Measurements from ENCODE around the gene PCNX3. TPM values are rescaled to one million over a fixed set of nuclear protein-coding genes. Genes with fewer than 3 reads are reported as not detected.
"Not testable (repeated sequence)": the region's sequence is repeated elsewhere in the genome, so short reads cannot be mapped to it uniquely, and the experiment has no call there.

Gene PCNX3
- polyA plus RNA-seq, 1 donor (not counting 4 experiments of a cell fraction or from before 2014, with no cell fraction given) = 6.1 TPM

- H3K9me3 ChIP-seq (ENCODE audit: control insufficient read depth, low read depth, low read length) = no peaks in the 10 kb centered on the region
- no peak for TF ChIP-seq CTCF (optimal IDR thresholded peaks at IDR 0.05 in 1 of 3, IDR thresholded peaks at IDR 0.05 in 1 of 3, conservative IDR thresholded peaks at IDR 0.05 in 1 of 3; ENCODE audit: extremely low read depth in 1 of 3, insufficient read depth in 2 of 3, low read length in 3 of 3)
- TF ChIP-seq EZH2 (IDR thresholded peaks at IDR 0.05; ENCODE audit: low read length) = no peak
- H3K27ac ChIP-seq (ENCODE audit: control insufficient read depth, insufficient read depth, low read length) = no peak overlapping the region
- no peaks in the 10 kb centered on the region for H3K79me2 ChIP-seq (ENCODE audit: control insufficient read depth, insufficient read depth, low read length)
- no peaks in the 10 kb centered on the region for H3K4me1 ChIP-seq (ENCODE audit: control insufficient read depth, extremely low read depth, insufficient read depth, low read length)
- no peak overlapping the region for H3K9ac ChIP-seq (ENCODE audit: control insufficient read depth, extremely low read depth, insufficient read depth, low read length)
- H3K27me3 ChIP-seq (ENCODE audit: control insufficient read depth, extremely low read depth, insufficient read depth, low read length) = no peaks in the 10 kb centered on the region
- DNase-seq (ENCODE audit: low read depth, low spot score) (no peak), FAIRE-seq (no peak)
- no peaks in the 10 kb centered on the region for H3K36me3 ChIP-seq (ENCODE audit: control insufficient read depth in 2 of 2, extremely low read depth in 1 of 2, insufficient read depth in 2 of 2, low read length in 2 of 2)
- no peak overlapping the region for H3K4me2 ChIP-seq (ENCODE audit: control insufficient read depth, extremely low read depth, insufficient read depth, low read depth, low read length)
- no peak overlapping the region for H3K4me3 ChIP-seq (ENCODE audit: control insufficient read depth in 2 of 3, extremely low read depth in 1 of 3, insufficient read depth in 2 of 3, low read depth in 1 of 3, low read length in 3 of 3)
- dilution Hi-C loops (cut with MboI; ENCODE audit: extremely low pct_ligation_motif_present, low sequenced_read_pairs) = no loop called here
- no peak overlapping the region for H2AFZ ChIP-seq (ENCODE audit: control insufficient read depth, low read length)
- H4K20me1 ChIP-seq (ENCODE audit: control insufficient read depth, extremely low read depth, insufficient read depth, low read length) = no peaks in the 10 kb centered on the region
- no peaks in the 10 kb centered on the region for H3K9me1 ChIP-seq (ENCODE audit: control insufficient read depth, extremely low read depth, insufficient read depth, low read length)
Measured at GRCh38 chr11:65672982-65673381, 57.4 kb downstream of the PCNX3 start.

GRCh38 chr11:65680192-65680743, 64.7 kb downstream of the PCNX3 start:
- DNase-seq (ENCODE audit: low read depth, low spot score) (no peak), FAIRE-seq (no peak)
- no peaks in the 10 kb centered on the region for H3K9me3 ChIP-seq (ENCODE audit: control insufficient read depth, low read depth, low read length)
- no peaks in the 10 kb centered on the region for H3K36me3 ChIP-seq (ENCODE audit: control insufficient read depth in 2 of 2, extremely low read depth in 1 of 2, insufficient read depth in 2 of 2, low read length in 2 of 2)
- TF ChIP-seq EZH2 (IDR thresholded peaks at IDR 0.05; ENCODE audit: low read length) (no peak), CTCF (optimal IDR thresholded peaks at IDR 0.05 in 1 of 3, IDR thresholded peaks at IDR 0.05 in 1 of 3, conservative IDR thresholded peaks at IDR 0.05 in 1 of 3; ENCODE audit: extremely low read depth in 1 of 3, insufficient read depth in 2 of 3, low read length in 3 of 3) (no peak)
- H3K27ac ChIP-seq (ENCODE audit: control insufficient read depth, insufficient read depth, low read length) = no peak overlapping the region
- no peaks in the 10 kb centered on the region for H3K9me1 ChIP-seq (ENCODE audit: control insufficient read depth, extremely low read depth, insufficient read depth, low read length)
- peaks cover 3% of the 10 kb centered on the region for H3K27me3 ChIP-seq (ENCODE audit: control insufficient read depth, extremely low read depth, insufficient read depth, low read length)
- no peaks in the 10 kb centered on the region for H4K20me1 ChIP-seq (ENCODE audit: control insufficient read depth, extremely low read depth, insufficient read depth, low read length)
- no peaks in the 10 kb centered on the region for H3K79me2 ChIP-seq (ENCODE audit: control insufficient read depth, insufficient read depth, low read length)
- H3K4me1 ChIP-seq (ENCODE audit: control insufficient read depth, extremely low read depth, insufficient read depth, low read length) = no peaks in the 10 kb centered on the region
- H3K4me3 ChIP-seq (ENCODE audit: control insufficient read depth in 2 of 3, extremely low read depth in 1 of 3, insufficient read depth in 2 of 3, low read depth in 1 of 3, low read length in 3 of 3) = no peak overlapping the region
- H2AFZ ChIP-seq (ENCODE audit: control insufficient read depth, low read length) = no peak overlapping the region
- H3K4me2 ChIP-seq (ENCODE audit: control insufficient read depth, extremely low read depth, insufficient read depth, low read depth, low read length) = no peak overlapping the region
- dilution Hi-C loops (cut with MboI; ENCODE audit: extremely low pct_ligation_motif_present, low sequenced_read_pairs) = no loop called here
- H3K9ac ChIP-seq (ENCODE audit: control insufficient read depth, extremely low read depth, insufficient read depth, low read length) = no peak overlapping the region

GRCh38 chr11:65683480-65683879, 67.9 kb downstream of the PCNX3 start:
- dilution Hi-C loops (cut with MboI; ENCODE audit: extremely low pct_ligation_motif_present, low sequenced_read_pairs); H3K4me3 ChIP-seq (ENCODE audit: control insufficient read depth in 2 of 3, extremely low read depth in 1 of 3, insufficient read depth in 2 of 3, low read depth in 1 of 3, low read length in 3 of 3); H3K9me3 ChIP-seq (ENCODE audit: control insufficient read depth, low read depth, low read length); H3K9ac ChIP-seq (ENCODE audit: control insufficient read depth, extremely low read depth, insufficient read depth, low read length); H3K9me1 ChIP-seq (ENCODE audit: control insufficient read depth, extremely low read depth, insufficient read depth, low read length); H4K20me1 ChIP-seq (ENCODE audit: control insufficient read depth, extremely low read depth, insufficient read depth, low read length); H3K36me3 ChIP-seq (ENCODE audit: control insufficient read depth in 2 of 2, extremely low read depth in 1 of 2, insufficient read depth in 2 of 2, low read length in 2 of 2); H3K79me2 ChIP-seq (ENCODE audit: control insufficient read depth, insufficient read depth, low read length); DNase-seq (ENCODE audit: low read depth, low spot score); H2AFZ ChIP-seq (ENCODE audit: control insufficient read depth, low read length); H3K27me3 ChIP-seq (ENCODE audit: control insufficient read depth, extremely low read depth, insufficient read depth, low read length); H3K4me2 ChIP-seq (ENCODE audit: control insufficient read depth, extremely low read depth, insufficient read depth, low read depth, low read length); H3K27ac ChIP-seq (ENCODE audit: control insufficient read depth, insufficient read depth, low read length); H3K4me1 ChIP-seq (ENCODE audit: control insufficient read depth, extremely low read depth, insufficient read depth, low read length); FAIRE-seq: not testable (repeated sequence)
